NCI-H1694 (cell line): ENCODE data around the gene HOXB3.
A peak's percentile ranks its signal among the peaks of the same experiment; 100 is the strongest.

ENCODE experiments used
- DNase-seq: peaks from one replicate; lab custom pipeline; 2025; lab: John Stamatoyannopoulos, UW

HOXB3 gene

DNA sequence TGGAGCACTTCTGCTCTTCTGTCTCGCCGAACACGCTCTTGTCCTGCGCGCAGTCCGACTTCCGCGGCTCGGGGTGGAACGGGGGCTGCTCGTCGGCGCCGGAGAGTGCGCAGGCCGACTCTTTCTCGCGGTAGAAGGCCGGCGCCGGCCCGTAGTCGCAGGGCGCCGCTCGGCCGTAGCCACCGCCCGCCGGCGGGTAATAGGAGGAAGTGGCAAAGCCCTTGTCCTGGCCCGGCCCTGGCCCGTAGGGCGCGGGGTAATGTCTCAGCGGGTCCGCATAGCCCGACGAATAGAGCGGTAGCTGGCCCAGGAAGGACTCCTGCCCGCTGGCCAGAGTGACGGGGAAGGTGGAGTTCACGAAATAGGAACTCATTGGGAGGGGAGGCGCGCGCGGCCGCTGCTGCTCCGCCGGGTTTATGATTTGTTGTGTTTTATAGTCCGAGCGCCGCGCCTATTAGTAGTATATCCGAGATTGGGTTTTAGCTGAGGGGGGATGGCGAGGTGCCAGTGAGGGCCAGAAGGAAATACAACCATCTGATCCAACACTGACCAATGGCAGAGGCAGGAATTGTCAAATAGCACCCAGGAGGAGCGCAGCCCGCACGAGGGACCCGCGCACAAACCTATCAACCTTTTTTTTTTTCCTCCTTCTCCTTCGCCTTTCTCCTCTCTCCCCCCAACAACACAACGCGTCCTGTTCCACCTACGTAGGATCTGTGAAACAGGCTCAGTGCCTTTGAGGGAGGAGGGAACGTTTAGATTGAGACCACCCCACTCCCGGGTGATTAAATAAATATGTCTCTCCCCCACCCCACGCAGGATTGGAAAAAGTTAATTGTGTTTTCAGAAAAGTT is 8.0 kb upstream of the HOXB3 start:
- no peak for DNase-seq

DNA sequence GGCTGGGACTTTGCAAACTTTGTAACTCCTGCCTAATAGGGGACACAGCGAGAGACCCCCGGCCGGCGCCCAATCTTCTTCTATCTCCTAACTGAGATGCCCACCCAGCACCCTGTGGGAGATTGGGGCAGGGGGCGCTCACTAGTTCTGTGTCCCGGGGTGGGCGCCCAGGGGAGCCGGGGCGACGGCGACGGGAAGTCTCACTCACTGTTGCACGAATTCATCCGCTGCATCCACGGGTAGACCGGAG is 7.4 kb upstream of the HOXB3 start:
- DNase-seq, result no peak

DNA sequence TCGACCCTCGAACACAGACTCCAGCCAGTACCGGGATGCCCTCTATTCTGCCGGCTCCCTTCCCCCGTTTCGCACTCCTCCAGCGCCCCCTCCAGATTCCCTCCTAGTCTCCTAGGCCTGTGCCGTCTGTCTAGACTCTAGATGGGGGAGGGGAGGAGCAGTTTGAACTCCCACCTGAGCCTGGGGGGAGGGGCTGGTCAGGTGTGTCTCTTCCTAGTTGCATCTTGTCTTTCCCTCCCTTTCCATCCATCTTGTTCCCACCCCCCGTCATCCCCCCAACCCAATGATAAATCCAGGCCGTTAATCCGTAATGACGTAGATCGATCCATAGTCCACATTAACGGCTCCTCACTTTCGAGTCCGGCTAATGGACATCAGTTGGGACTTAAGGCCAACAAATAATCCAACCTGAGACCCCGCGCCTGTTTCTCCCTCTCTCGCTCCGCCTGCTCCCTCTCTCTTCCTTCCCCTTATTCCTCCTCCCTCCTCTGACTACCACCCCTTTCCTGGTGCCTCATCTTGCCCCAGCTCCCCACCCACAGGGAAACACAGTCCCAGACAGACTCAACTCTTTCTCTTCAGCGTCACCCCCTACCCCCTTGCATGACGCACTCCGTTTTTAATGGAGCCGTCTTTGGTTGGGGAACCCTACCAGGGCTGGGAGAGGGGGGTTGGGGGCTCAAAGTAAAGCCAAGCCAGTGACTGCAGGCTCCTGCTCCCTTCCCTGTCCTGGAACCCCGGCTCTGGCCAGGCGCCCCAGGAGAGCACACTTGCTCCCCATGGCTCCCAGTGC is 6.9 kb upstream of the HOXB3 start:
- no peak for DNase-seq

DNA sequence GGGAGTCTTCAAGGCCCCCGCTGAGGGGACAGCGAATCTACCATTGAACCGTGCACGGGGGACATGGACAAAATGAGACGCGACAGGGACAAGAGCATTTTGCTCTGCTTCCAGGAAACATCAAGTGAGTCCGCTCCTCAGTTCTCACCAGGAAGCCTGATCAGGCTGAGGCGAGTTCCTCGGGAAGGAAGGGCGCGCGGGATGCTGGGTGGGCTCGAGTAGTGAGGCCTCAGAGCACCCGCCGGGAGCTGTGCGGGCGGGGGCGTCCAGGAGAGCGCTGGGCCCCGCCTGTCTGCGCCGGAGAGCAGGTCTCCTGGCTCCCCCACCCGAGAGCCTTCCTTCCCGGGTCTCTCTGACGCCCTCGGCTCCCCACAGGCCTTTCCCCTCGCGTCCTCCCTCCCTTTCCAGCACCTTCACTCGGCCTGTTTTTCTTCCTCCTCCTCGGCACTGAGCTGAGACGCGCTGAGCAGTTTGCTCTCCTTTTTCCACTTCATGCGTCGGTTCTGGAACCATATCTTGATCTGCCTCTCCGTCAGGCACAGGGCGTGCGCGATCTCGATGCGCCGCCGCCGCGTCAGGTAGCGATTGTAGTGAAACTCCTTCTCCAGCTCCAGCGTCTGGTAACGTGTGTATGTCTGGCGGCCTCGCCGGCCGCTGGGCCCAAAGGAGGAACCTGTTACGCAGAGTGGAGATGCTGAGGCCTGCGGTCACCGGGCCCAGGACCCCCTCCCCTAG is 6.1 kb upstream of the HOXB3 start:
- DNase-seq, result no peak

DNA sequence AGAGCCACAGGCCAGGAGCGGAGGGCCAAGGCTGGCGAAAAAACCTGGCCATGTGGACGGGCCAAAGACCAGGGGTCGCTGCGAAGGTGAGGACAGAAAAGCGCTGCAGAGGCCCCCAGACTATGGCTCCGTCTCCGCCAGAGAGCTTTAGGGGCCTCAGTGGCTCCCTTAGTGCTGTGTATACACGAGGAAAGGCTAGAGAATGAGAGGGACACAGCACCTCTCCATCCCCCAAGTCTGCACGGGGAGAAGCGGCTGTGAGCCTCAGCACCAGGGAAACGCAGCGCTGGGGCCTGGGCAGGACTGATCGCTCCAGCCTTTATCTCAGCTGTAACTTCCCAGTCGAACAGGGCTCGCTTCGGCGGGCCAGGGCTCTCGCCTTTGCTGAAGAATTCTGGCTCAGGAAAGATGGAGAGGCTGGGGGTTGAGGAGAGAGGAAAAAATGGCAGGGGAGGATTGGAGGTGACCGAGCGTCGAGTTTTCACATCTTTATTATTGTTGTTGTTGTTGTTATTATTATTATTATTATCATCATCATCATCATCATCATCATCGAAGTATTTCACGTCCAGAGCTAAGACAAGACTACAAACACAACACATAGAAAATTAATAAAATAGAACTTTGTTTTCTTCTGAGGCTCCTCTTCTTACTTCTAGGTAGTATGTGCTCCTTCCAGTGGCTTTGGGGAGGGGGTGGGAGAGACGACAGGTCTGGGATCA is 5.4 kb upstream of the HOXB3 start:
- DNase-seq, result no peak

DNA sequence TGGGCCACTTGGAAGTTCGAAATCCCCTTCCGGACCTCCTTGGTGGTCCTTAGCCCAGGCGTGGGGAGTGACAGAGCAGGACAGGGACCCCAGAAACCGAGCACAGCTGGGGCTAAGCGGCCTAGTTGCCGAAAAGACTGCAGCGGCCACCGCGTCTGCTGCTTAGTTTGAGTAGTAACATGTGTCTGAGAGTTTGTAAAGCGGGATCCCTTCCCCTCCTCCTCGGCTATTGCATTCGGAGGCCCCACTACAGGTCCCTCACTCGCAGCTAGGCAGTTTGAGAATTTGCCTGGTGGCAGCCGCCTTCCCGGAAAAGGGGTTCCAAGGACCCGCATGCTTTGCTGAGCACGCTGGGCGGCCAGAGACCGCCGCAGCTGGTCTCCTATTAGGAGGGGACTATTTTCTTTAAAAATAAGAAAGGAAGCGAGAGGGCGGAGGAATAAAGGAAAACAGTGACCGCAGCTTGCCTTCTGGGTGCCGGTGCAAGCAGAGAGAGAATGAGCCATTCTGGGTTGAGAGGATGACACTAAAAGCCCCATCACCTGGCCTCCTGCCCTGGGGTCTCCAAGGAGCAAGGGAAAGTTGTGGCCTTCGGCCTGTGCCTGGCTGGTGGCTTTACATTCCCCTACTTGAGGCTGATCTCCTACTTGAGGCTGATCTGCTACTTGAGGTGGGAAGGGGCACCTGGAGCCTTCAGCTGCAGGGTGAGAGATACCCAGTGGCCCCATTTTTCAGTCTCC is 4.7 kb upstream of the HOXB3 start:
- no peak for DNase-seq

DNA sequence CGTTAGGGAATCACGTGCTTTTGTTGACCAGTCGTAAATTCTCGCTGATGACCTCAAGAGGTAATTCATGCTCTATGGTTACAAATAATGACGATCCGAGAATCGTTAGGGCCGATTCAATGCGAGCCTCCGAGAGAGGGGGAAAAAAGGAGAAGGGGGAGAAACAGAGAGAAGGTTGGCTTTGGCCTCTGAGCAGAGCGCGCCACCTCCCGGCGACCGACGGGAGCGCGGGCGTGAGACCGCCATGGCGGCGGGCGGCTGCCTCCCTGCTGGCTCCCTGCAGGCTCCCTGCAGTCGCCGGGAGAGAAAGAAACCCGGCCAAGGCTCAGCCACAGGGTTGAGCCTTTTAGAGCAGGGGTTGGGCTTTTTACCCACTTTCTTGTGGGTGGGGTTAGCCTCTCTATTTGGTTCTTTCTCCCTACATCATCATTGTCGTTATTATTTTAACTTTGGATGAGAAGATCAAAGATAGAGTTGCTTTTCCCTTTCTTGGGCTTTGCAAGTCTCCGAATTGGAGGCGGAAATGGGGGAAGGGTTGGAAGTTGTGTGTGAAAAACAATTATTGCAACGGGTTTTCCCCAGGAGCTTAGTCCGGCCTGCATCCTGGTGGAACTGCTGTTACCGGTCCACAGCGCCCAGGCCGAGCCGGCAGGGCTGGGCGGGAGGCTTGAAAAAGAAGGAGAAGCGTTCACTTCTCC is 3.9 kb upstream of the HOXB3 start:
- peak; percentile 71 for DNase-seq

DNA sequence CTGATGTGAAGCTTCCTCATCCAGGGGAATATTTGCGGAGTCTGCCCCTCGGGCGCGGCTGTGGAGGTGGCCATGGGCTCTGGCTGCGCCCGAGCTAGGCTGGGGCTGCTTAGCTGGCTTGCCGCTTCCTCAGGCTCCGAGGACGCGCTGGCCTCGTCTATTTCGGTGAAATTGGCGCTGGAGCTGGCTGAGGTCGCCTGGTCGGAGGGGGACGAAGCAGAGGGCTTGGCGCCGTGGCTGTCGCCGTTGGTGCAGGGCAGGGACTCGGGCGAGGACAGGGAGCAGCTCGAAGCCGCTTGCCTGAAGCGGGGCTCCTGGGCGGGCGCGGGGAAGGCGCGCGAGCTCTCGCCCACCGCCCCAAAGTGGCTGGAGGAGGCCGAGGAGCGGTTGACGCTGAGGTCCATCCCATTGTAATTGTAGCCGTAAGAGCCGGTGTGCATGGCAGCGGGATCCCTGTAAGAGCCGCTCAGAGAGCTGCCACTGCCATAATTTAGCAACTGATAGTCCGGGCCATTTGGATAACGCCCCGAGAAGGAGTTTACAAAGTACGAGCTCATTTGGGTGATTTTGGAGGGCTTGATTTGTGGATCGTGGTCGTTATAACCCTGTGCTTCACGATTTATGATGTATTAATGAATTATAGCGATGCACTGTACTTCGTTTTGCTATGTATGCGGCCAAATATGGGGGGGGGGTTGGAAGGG is 3.2 kb upstream of the HOXB3 start, which contains the start of gene HOXB5:
HOXB5 (minus strand) TSS at position 654 of the 704 bp plus-strand sequence; CDS start at position 557, 97 bp downstream.
- no peak for DNase-seq

DNA sequence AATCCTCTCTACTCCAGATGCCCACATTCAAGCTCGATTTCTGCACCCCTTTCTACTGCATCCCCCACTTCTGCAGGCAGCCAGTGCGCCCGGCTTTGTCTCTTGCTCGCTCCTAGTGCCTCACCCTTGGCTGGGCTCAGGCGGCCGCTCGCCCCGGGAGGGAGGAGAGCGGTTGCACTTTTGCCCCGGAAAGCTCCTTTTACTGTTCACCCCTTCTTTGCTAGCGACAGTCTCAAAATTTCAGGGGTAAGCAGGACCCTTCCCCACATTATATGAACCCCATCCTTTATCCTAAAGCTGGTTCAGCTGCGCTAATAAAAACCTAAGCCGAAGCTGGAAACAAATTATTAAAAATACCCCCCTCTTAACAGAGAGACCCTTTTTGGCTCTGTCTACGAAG is 2.5 kb upstream of the HOXB3 start:
- DNase-seq, result no peak

DNA sequence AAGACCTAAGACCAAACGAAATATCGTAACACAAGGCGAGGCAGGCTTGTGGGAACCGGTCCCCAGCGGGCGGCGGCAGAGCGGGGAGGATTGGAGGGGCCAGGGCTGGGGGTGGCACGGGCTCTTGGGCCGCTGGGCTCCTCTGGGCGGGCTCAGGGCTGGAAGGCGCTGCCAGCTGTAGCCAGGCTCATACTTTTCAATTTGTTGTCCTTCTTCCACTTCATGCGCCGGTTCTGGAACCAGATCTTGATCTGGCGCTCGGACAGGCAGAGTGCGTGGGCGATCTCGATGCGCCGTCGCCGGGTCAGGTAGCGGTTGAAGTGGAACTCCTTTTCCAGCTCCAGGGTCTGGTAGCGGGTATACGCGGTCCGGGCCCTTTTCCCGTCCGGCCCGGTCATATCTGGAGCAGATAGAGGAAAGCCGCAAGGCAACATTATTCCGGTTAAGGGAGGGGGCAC is 2.0 kb upstream of the HOXB3 start:
- DNase-seq, result no peak

DNA sequence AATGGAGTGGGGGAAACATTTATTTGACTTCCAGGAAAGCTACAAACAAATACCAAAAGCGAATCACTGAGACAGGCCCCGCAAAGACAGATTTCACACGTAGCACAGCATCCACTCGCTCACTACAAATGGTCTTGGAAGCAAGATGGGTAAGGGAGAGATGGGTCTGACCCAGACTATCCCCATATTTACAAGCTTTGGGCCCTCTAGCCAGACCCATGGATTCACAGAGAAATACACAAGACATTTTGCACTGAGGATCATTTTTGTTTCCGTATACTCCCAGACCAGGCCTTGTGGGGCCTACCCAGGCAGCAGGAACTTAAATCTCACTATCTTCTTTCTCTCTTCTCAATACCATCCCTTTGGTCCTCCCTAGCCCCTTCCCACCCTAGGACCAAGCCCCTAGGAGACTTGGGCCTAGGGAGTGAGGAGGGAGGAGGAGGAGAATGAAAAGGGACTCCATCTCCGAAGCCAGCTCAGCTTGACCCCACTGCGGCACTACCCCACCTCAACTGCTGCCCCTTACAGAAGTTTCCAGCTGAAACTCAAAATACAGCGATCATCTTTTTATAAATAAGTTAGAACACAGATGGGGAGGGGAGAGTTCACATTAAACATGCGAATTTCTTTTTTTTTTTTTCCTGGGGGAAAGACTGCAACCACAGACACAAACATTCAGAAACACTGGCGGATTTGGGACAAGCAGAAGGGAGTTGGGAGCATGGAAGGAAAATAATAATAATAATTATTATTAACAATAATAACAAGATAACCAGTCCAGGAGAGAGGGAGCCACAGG is 1.4 kb upstream of the HOXB3 start:
- no peak for DNase-seq

DNA sequence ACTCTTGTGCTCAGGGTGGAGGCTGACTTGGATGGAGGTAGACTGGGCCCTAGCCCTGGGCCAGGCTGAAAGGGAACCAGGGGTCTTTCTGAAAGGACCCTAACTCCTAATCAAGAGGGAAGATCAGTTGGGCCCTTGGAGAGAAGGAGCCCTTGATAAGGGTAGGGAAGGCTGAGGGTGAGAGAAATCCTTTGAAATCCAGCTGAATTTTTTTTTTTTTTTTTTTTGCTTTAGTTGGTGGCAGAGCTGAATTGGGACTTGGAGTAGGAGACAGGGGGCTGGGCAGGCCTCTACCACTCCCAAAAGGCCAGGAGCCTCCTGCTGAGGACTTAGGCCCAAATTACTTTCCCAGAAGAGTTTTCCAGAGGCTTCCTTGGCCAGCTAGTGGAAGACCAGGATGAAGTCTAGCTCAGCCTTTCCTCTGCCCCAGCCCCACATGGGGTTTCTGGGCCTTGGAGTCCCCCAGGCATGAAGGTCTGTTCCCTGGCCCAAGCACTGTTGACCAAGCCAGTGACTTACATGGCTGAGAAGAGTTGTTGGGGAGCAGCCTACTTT is 643 bp upstream of the HOXB3 start:
- no peak for DNase-seq

DNA sequence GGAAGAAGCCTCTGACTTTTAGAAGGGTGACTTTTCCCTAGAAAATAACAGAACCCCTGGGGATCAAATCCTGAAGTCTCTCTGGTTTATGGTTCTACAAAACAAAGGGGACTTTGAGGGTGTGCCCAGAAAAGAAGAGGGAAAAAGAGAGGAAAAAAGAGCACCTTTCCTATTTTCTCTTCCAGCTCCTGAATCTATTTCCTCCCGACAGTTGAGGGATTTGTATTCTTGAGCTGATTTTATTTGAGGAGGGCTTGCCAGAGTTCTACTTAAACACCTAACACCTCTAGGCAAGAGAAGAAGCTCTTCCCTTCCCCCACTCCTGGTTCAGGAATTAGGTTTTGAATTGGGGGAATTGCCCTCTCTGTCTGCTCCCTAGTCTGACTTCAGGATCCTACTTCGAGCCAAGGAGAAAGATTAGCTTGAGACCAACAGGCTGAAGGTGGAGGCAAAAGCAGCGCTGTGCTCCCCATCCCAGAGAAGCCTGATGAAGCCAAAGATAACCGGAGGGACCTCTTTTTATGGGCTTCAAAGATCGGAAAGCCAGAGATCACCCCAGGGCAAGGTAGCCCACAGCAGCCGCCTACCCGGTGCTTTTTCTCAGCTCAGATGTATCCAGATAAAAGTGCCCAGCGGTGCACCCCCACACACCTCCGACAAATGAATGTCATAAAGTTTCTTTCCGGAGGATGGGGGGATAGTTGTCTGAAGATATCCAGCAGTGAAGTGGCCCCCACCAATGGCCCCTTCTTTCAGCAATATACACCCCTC is 796 bp downstream of the HOXB3 start:
- DNase-seq, result no peak

DNA sequence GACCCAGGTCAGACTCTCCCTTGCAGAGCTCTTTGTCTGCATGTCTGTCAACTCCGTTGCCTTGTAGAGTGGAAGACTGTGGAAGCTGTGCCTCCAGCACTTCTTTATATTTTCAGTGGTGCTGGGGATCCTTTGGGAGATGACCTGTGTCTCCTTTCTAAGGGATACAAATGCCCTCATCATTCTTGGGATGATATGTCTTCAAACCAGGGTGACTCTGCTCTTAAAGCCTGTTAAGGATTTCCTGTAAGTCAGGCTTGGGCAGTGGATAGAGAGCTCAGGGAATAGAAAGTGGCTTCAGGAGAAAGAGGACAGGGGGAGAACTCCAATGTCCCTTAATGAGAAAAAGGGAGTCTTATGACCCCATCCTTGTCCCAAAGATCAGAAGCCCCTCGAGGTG is 1.5 kb downstream of the HOXB3 start:
- no peak for DNase-seq

DNA sequence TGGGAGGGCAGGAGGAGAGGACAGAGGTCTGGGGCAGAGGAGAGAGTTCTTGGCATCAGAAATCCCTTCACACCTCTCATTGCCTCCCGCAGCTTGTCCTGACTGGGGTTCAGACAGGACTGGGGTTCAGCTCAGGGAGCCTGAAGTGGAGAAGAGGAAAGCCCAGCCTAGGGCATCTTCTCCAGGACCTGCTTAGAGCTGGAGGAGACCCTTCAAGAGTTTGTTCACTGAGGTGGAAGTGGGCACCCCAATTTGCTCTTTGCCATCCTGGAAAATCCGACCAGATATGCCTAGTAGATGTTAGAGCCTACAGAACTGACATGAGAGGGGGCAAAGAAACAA is 2.0 kb downstream of the HOXB3 start:
- no peak for DNase-seq

DNA sequence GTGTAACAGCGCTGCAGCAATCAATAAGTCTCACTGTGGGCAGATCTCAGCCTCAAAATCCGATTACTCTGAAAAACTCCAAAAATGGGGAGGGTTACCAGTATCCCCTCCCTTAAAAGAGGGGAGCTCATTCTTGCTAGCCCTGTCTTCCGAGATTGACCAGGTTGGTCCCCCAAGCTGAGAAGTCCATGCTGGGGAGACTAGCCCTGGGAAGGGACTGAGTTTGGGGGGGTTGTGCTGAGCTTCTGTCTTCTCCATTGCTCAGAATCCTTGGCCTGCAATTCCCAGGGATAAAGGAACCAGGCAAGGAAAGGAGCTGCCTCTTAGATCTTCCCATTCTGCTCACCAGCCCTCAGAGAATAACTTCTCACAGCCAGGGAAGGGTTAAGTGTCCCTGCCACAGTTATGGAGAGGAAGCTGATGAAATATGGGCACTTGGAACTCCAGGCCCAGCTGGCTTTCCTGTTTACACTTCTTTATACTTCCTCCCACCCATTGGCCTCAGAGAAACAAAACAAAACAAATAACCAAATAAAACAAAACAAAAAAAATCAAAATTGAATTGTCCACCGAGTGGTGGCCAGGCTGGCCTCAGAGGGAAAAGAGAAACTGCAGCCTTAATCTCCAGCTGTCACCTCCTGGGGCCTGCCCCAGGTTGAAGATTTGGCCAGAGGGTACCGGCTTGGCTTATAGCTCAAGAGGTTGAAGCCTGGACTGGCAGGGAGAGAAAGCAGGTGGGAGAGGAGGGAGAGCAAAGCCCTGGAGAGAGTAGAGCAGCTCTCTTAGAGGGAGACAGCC is 2.6 kb downstream of the HOXB3 start:
- DNase-seq, result no peak
